Liver (tissue), 2 donors: ENCODE data around the gene CDH15.

Source experiments
- YY1 ChIP-seq: IDR thresholded peaks from 2 replicates; pipeline ENCODE4 v1.6.1; 2016; ENCODE audit warnings: antibody characterized with exemption, mild to moderate bottlenecking
- TF ChIP-seq, protein P1 (sequence below): fragments of 150-350 bp; IDR thresholded peaks from 2 replicates; pipeline ENCODE4 v1.5.1; 2017; ENCODE audit warnings: improper control_type of control experiment, low read depth, low read length; ENCODE audit not compliant: missing input control
- donor health status: healthy.

DNA sequence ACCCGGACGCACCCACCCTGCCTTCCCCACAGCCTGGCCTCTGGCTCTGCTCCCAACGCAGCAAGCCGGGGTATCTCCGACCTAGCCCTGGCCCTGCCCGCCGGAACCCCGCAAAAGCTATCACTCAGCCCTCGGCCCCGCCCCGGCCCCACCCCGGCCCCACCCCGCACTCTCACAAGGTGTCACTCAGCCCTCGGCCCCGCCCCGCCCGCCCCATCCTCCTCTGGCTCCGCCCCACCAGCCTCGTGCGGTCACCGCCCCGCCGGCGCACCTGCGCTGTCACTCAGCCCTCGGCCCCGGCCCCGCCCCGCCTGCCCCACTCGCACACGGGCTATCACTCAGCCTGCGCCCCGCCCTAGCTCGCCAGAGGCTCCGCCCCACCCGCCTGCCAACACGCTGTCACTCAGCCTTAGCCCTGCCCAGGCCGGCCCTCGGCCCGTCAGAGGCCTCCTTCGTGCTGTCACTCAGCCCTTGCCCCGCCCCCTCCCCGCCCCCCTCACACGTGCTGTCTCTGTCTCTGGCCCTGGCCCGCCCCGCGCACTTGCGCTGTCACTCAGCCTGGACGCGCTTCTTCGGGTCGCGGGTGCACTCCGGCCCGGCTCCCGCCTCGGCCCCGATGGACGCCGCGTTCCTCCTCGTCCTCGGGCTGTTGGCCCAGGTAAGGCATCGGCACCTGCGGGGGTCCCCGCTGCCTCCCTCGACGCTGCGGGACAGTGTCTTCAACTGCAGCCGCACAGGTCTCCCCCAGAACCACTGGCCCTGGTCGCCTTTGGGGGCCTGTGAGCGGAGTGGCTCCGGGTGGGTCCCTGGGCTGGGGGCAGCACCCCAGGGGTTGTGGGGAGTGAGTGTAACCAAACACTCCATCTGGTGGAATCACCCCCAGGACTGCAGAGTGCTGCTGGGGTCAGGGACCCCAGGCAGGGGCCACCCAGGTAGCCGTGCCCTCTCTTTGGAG, at the start of gene CDH15:
- TF ChIP-seq, protein P1, sequence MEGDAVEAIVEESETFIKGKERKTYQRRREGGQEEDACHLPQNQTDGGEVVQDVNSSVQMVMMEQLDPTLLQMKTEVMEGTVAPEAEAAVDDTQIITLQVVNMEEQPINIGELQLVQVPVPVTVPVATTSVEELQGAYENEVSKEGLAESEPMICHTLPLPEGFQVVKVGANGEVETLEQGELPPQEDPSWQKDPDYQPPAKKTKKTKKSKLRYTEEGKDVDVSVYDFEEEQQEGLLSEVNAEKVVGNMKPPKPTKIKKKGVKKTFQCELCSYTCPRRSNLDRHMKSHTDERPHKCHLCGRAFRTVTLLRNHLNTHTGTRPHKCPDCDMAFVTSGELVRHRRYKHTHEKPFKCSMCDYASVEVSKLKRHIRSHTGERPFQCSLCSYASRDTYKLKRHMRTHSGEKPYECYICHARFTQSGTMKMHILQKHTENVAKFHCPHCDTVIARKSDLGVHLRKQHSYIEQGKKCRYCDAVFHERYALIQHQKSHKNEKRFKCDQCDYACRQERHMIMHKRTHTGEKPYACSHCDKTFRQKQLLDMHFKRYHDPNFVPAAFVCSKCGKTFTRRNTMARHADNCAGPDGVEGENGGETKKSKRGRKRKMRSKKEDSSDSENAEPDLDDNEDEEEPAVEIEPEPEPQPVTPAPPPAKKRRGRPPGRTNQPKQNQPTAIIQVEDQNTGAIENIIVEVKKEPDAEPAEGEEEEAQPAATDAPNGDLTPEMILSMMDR = no peak
- no peak for TF ChIP-seq YY1
